HEK293T (cell line): ENCODE data around the gene FNDC4.

Experiments used
- CTCF ChIA-PET: fragments of 350-600 bp; formaldehyde crosslinking; extraction: SDS; loops from one replicate; lab custom pipeline; 2021; ENCODE audit warnings: antibody characterized with exemption, inconsistent platforms; lab: Yijun Ruan, JAX
- POLR2A ChIA-PET: fragments of 350-600 bp; formaldehyde crosslinking; extraction: SDS; loops from one replicate; lab custom pipeline; 2020; ENCODE audit warnings: antibody characterized with exemption, inconsistent platforms; lab: Yijun Ruan, JAX
- DNase-seq: peaks from one replicate; pipeline ENCODE4 v3.0.0; 2012; ENCODE audit warnings: mixed read lengths; ENCODE audit errors: extremely low spot score
- ARNT ChIP-seq: fragments of 450-650 bp; IDR thresholded peaks from 2 replicates; pipeline ENCODE4 v1.6.1; 2017; ENCODE audit warnings: mild to moderate bottlenecking
- BHLHE40 ChIP-seq: fragments of 450-650 bp; IDR thresholded peaks from 2 replicates; pipeline ENCODE4 v1.6.1; 2016; ENCODE audit warnings: mild to moderate bottlenecking, moderate library complexity, borderline replicate concordance
- CTBP1 ChIP-seq: fragments of 450-650 bp; IDR thresholded peaks from 2 replicates; pipeline ENCODE4 v1.6.1; 2016; ENCODE audit warnings: borderline replicate concordance
- ELF4 ChIP-seq: fragments of 450-650 bp; IDR thresholded peaks from 2 replicates; pipeline ENCODE4 v1.6.1; 2017; ENCODE audit warnings: antibody characterized with exemption
- FOXA1 ChIP-seq: fragments of 450-650 bp; IDR thresholded peaks from 2 replicates; pipeline ENCODE4 v1.6.1; 2016; ENCODE audit warnings: mild to moderate bottlenecking
- FOXK2 ChIP-seq: fragments of 450-650 bp; IDR thresholded peaks from 2 replicates; pipeline ENCODE4 v1.6.1; 2016; ENCODE audit warnings: mild to moderate bottlenecking
- FOXM1 ChIP-seq: fragments of 450-650 bp; IDR thresholded peaks from 2 replicates; pipeline ENCODE4 v1.6.1; 2017; ENCODE audit warnings: mild to moderate bottlenecking, borderline replicate concordance
- HDGF ChIP-seq: fragments of 450-650 bp; IDR thresholded peaks from 2 replicates; pipeline ENCODE4 v1.6.1; 2017; ENCODE audit warnings: antibody characterized with exemption, borderline replicate concordance
- L3MBTL2 ChIP-seq: fragments of 450-650 bp; conservative IDR thresholded peaks from 2 replicates; pipeline ENCODE4 v1.6.1; 2016; ENCODE audit warnings: mild to moderate bottlenecking
- LEF1 ChIP-seq: fragments of 450-650 bp; IDR thresholded peaks from 2 replicates; pipeline ENCODE4 v1.6.1; 2017; ENCODE audit warnings: mild to moderate bottlenecking, borderline replicate concordance
- NFRKB ChIP-seq: fragments of 450-650 bp; IDR thresholded peaks from 2 replicates; pipeline ENCODE4 v1.6.1; 2016; ENCODE audit warnings: mild to moderate bottlenecking, moderate library complexity
- SP1 ChIP-seq: fragments of 450-650 bp; IDR thresholded peaks from 2 replicates; pipeline ENCODE4 v1.6.1; 2017
- SUZ12 ChIP-seq: fragments of 450-650 bp; IDR thresholded peaks from 2 replicates; pipeline ENCODE4 v1.6.1; 2016; ENCODE audit warnings: mild to moderate bottlenecking
- TARDBP ChIP-seq: fragments of 450-650 bp; IDR thresholded peaks from 2 replicates; pipeline ENCODE4 v1.6.1; 2016
- ZNF384 ChIP-seq: fragments of 450-650 bp; IDR thresholded peaks from 2 replicates; pipeline ENCODE4 v1.6.1; 2016
- TF ChIP-seq, protein P1 (sequence below): fragments of 450-650 bp; IDR thresholded peaks from 2 replicates; pipeline ENCODE4 v1.6.1; 2016

Gene FNDC4

DNA sequence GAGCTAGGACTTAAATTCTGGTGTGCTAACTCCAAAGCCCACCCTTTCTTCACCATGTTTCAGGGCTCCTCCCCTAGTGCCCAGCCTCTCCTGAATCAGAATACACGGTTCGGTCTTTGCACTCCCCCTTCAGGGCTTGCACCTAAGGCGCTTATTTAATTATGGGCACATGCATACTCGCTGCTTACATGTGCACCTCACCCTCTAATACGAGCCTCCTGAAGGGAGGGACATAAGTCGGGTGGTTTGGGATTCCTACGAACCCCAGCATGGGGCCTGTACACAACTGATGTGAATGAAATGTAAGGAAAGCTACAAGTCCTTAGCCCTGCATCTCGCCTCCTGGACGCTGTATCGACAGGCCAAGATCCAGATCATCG is 5.9 kb downstream of the FNDC4 start:
- CTCF ChIA-PET = no interaction called here
- no peak for DNase-seq
- POLR2A ChIA-PET = no interaction called here
- TF ChIP-seq ARNT (no peak), FOXK2 (no peak), ELF4 (no peak), L3MBTL2 (no peak), SUZ12 (no peak), HDGF (no peak), ZNF384 (no peak), TARDBP (no peak), BHLHE40 (no peak), SP1 (no peak), FOXA1 (no peak), FOXM1 (no peak), LEF1 (no peak), NFRKB (no peak), CTBP1 (no peak)
- TF ChIP-seq, protein P1, sequence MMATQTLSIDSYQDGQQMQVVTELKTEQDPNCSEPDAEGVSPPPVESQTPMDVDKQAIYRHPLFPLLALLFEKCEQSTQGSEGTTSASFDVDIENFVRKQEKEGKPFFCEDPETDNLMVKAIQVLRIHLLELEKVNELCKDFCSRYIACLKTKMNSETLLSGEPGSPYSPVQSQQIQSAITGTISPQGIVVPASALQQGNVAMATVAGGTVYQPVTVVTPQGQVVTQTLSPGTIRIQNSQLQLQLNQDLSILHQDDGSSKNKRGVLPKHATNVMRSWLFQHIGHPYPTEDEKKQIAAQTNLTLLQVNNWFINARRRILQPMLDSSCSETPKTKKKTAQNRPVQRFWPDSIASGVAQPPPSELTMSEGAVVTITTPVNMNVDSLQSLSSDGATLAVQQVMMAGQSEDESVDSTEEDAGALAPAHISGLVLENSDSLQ = no peak

DNA sequence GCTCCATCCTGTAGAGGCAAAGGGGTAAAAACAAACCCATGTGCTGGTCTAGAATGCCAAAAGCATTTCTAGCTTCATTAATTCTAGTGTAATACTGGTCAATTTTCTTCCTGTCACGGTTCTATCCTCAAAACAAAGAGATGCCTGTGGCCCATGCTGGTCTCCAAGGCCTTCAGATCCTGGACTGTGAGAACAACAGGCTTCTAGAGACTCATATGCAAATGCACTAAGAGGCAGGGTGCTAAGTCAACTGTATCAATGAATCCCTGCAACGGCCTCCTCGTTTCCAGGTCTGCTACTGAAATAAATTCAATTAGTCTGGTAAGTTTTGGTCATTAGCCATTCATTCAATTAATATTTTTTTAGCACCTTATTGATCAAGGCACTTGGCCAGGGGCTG is 9.5 kb downstream of the FNDC4 start:
- ChIA-PET CTCF (no interaction called here), POLR2A (interaction anchor here (1.0 kb wide), 1 partner anchor 143 kb away, joined by 3 read pairs; the partner anchor contains the start of genes CCDC121 and GPN1)

DNA sequence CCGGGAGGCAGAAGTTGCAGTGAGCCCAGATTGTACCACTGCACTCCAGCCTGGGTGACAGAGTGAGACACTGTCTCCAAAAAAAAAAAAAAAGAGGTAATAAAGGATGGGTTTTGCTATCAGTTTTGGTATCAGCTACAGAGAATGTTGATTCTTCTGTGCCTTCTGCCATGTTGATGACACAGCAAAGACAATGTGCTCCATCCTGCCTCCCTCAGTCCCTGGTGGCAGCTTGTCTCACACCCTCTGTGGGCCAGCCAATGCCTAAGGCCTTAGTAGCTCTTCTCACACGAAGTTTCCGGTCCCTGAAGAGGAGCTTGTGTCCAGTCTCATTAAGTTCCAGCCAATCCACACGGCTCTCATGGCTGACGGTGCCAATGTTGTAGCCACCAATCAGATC is 23.0 kb downstream of the FNDC4 start:
- ChIA-PET POLR2A (no interaction called here), CTCF (no interaction called here)
- no peak for DNase-seq
- TF ChIP-seq ZNF384 (no peak), NFRKB (no peak), LEF1 (no peak), FOXM1 (no peak), TARDBP (no peak), ELF4 (no peak), FOXK2 (no peak), BHLHE40 (no peak), ARNT (no peak)
- TF ChIP-seq, protein P1 = no peak

More for the DNA sequence above, 9.5 kb downstream of the FNDC4 start:
- TF ChIP-seq ARNT (no peak), SP1 (no peak), CTBP1 (no peak), NFRKB (no peak), HDGF (no peak), FOXK2 (no peak), SUZ12 (no peak), FOXM1 (no peak), TARDBP (no peak), FOXA1 (no peak), ELF4 (no peak), BHLHE40 (no peak), ZNF384 (no peak), L3MBTL2 (no peak), LEF1 (no peak)
- TF ChIP-seq, protein P1 = no peak
- DNase-seq = no peak

DNA sequence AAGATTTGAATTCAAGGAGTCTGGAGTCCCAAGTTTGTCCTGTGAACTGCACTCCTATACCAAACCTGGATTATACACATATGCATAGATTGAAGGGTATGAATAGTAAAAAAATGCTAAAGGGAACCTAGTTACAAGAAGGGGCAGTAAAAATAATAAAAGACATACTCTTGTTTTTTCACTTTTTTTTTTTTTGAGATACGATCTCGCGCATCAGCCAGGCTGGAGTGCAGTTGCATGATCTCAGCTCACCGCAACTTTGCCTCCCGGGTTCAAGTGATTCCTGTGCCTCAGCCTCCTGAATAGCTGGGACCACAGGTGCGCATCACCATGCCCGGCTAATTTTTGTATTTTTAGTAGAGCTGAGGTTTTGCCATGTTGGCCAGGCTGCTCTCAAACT is 30.6 kb downstream of the FNDC4 start:
- no peak for DNase-seq
- POLR2A ChIA-PET = interaction anchor here (1.1 kb wide), 1 partner anchor 55 kb away, joined by 3 read pairs; the partner anchor contains the start of gene PPM1G
- TF ChIP-seq FOXM1 (no peak), BHLHE40 (no peak), LEF1 (no peak), L3MBTL2 (no peak), FOXA1 (no peak), CTBP1 (no peak)
- CTCF ChIA-PET = interaction anchor here (0.7 kb wide), 1 partner anchor 36 kb away, joined by 4 read pairs; the partner anchor contains the start of gene NRBP1

DNA sequence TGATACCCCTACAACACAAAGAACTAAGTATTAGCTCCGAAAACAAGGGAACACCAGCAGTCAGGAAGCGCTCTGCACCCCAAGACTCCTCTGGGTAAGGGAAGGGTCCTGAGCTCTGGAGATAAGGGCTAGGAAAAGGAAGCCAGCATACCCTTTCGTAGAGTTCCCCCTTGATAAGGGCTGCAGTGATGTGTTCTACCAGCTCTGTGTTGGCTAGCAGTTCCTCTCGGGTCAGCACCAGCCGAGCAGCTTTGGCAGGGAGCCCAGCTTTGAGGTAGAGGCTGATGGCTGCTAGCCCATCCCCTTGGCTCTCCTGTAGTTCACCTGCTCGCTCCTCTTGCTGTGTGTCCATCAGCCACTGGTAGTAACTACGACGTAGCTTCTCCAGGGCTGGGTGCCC is 33.9 kb downstream of the FNDC4 start:
- no peak for TF ChIP-seq SP1
- TF ChIP-seq ARNT = no peak
- no peak for TF ChIP-seq SUZ12
- TF ChIP-seq NFRKB = no peak
- TF ChIP-seq BHLHE40 = no peak
- TF ChIP-seq, protein P1 = no peak
- TF ChIP-seq FOXA1 = no peak
- TF ChIP-seq FOXM1 = no peak
- no peak for TF ChIP-seq TARDBP
- TF ChIP-seq FOXK2 = no peak
- no peak for TF ChIP-seq ZNF384
- TF ChIP-seq HDGF = no peak
- TF ChIP-seq CTBP1 = no peak
- no peak for TF ChIP-seq LEF1
- CTCF ChIA-PET = no interaction called here
- POLR2A ChIA-PET = no interaction called here
- DNase-seq = no peak

DNA sequence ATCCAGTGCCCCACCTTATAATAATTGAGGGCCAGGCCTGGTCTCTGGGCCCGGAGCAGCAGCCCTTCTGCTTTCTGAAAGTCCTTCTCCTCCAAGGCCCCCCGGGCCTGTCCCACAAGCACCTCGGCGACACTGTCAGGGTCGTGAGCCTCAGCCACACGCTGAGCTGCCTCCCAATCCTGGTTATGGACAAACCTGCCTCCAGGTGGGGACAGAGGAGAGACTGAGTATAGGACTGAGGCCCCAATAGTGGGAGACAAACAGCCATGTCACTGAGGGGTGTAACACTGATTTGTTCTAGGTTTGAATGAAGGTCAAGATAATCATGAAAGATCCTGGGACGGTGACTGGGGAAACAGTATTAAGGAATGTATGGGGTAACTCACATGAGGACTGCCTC is 41.0 kb downstream of the FNDC4 start:
- TF ChIP-seq NFRKB = no peak
- no peak for TF ChIP-seq CTBP1
- no peak for TF ChIP-seq ELF4
- TF ChIP-seq TARDBP = no peak
- no peak for TF ChIP-seq SUZ12
- TF ChIP-seq BHLHE40 = no peak
- no peak for TF ChIP-seq LEF1
- TF ChIP-seq, protein P1 = no peak
- TF ChIP-seq FOXK2 = no peak
- TF ChIP-seq L3MBTL2 = no peak
- TF ChIP-seq FOXA1 = no peak
- no peak for TF ChIP-seq SP1
- TF ChIP-seq FOXM1 = no peak
- no peak for TF ChIP-seq ZNF384
- TF ChIP-seq HDGF = no peak
- TF ChIP-seq ARNT = no peak
- DNase-seq = no peak
- ChIA-PET POLR2A (no interaction called here), CTCF (no interaction called here)
